GM23248 (cell line): Measurements from ENCODE around the gene ACAT2. TPM values are rescaled to one million over a fixed set of nuclear protein-coding genes. Genes with fewer than 3 reads are reported as not detected.

Experiments used
- DNase-seq: peaks from one replicate; pipeline ENCODE4 v3.0.0-alpha.2; 2015
- H2AFZ ChIP-seq: fragments of 200-600 bp; sonication (generic); 2 replicates; pipeline ENCODE4 v1.6.1; 2016; ENCODE audit warnings: antibody characterized with exemption
- H3F3A ChIP-seq: fragments of 200-600 bp; sonication (generic); 2 replicates; pipeline ENCODE4 v1.6.1; 2016; ENCODE audit warnings: mild to moderate bottlenecking, antibody characterized with exemption, mixed run types; ENCODE audit not compliant: insufficient read depth
- H3K27ac ChIP-seq: fragments of 200-600 bp; sonication (generic); 2 replicates; pipeline ENCODE4 v1.5.1; 2016; ENCODE audit warnings: mild to moderate bottlenecking
- H3K27me3 ChIP-seq: fragments of 200-600 bp; sonication (generic); replicated peaks from 2 replicates; pipeline ENCODE4 v1.6.1; 2016; ENCODE audit warnings: mild to moderate bottlenecking; ENCODE audit not compliant: insufficient read depth
- H3K36me3 ChIP-seq: fragments of 200-600 bp; sonication (generic); 2 replicates; pipeline ENCODE4 v1.6.1; 2016; ENCODE audit warnings: low read depth, mild to moderate bottlenecking
- H3K4me1 ChIP-seq: fragments of 200-600 bp; sonication (generic); 2 replicates; pipeline ENCODE4 v1.6.1; 2016; ENCODE audit warnings: mild to moderate bottlenecking; ENCODE audit not compliant: insufficient read depth
- H3K4me2 ChIP-seq: fragments of 200-600 bp; sonication (generic); one replicate; pipeline ENCODE4 v1.6.1; 2016; ENCODE audit warnings: mild to moderate bottlenecking; ENCODE audit not compliant: unreplicated experiment
- H3K4me3 ChIP-seq: fragments of 200-600 bp; sonication (generic); 2 replicates; pipeline ENCODE4 v1.5.1; 2016; ENCODE audit warnings: mild to moderate bottlenecking
- H3K79me2 ChIP-seq: fragments of 200-600 bp; sonication (generic); 2 replicates; pipeline ENCODE4 v1.6.1; 2016; ENCODE audit warnings: mild to moderate bottlenecking; ENCODE audit not compliant: insufficient read depth
- H3K9ac ChIP-seq: fragments of 200-600 bp; sonication (generic); 2 replicates; pipeline ENCODE4 v1.6.1; 2016; ENCODE audit warnings: mild to moderate bottlenecking
- H3K9me2 ChIP-seq: fragments of 200-600 bp; sonication (generic); 2 replicates; pipeline ENCODE4 v1.6.1; 2016; ENCODE audit warnings: mixed run types, mild to moderate bottlenecking, moderate library complexity; ENCODE audit not compliant: insufficient read depth
- H3K9me3 ChIP-seq: fragments of 200-600 bp; sonication (generic); one replicate; pipeline ENCODE4 v1.6.1; 2017; ENCODE audit warnings: low read depth
- H4K20me1 ChIP-seq: fragments of 200-600 bp; sonication (generic); 2 replicates; pipeline ENCODE4 v1.6.0; 2016; ENCODE audit not compliant: insufficient read depth
- EZH2 ChIP-seq: fragments of 200-600 bp; sonication (generic); IDR thresholded peaks from 2 replicates; pipeline ENCODE4 v1.6.1; 2018; ENCODE audit warnings: antibody characterized with exemption, mild to moderate bottlenecking; ENCODE audit not compliant: insufficient read depth, poor library complexity, severe bottlenecking
- EZH2phosphoT487 ChIP-seq: fragments of 200-600 bp; sonication (generic); IDR thresholded peaks from 2 replicates; pipeline ENCODE4 v1.6.1; 2018; ENCODE audit warnings: antibody characterized with exemption, moderate library complexity, mild to moderate bottlenecking, low read depth; ENCODE audit not compliant: insufficient read depth
- WGBS, 2 experiments: methylation state at CpG; one replicate each; pipeline ENCODE4 v1.1.6; 2015 to 2017; ENCODE audit warnings: low lambda C conversion rate in 2 of 2, low coverage in 1 of 2; ENCODE audit errors: missing lambda C conversion rate in 2 of 2; 5-methylcytosine and 5-hydroxymethylcytosine counted together
- in situ Hi-C: fragments of 300-500 bp; cut with MboI; formaldehyde crosslinking; loops from 2 replicates; pipeline ENCODE4 v1.15.0; 2020
- polyA plus RNA-seq: library from polyadenylated mRNA; unstranded; fragments of >200 nt; fragmentation: Nextera tagmentation; extraction: Ambion mirVana; gene quantifications from 2 replicates; pipeline ENCODE4 v1.2.1, GENCODE V29; 2016
- total RNA-seq: library from RNA; depleted of rRNA; stranded (reverse); fragments of >200 nt; shearing (Covaris generic); gene quantifications from 2 replicates; pipeline ENCODE4 v1.2.3, GENCODE V29; 2014

Gene ACAT2
- total and polyA plus RNA-seq, 2 experiments from 2014 or later = 10.5 to 18.9 TPM

GRCh38 chr6:159817951-159818739, 56.3 kb downstream of the ACAT2 start:
- Histone ChIP-seq H3K4me2 (no peak overlapping the region), H3F3A (no peaks in the 10 kb centered on the region), H3K27me3 (no peaks in the 10 kb centered on the region; the same call in 1 of the 2 replicates), H3K9me3 (no peaks in the 10 kb centered on the region), H3K36me3 (no peaks in the 10 kb centered on the region), H3K4me3 (no peak overlapping the region), H3K9ac (no peak overlapping the region), H3K79me2 (no peaks in the 10 kb centered on the region), H2AFZ (no peak overlapping the region), H3K9me2 (no peaks in the 10 kb centered on the region), H3K4me1 (no peaks in the 10 kb centered on the region), H4K20me1 (no peaks in the 10 kb centered on the region), H3K27ac (no peak overlapping the region)
- no peak for TF ChIP-seq EZH2phosphoT487
- TF ChIP-seq EZH2 = no peak
- no peak for DNase-seq
- WGBS, 2 experiments = 81 to 86% methylated on average over 23 of the region's 23 CpGs
- in situ Hi-C loops = no loop called here

GRCh38 chr6:159819098-159819497, 57.3 kb downstream of the ACAT2 start:
- no peak for DNase-seq
- H3K4me2 ChIP-seq = no peak overlapping the region
- no peaks in the 10 kb centered on the region for H3F3A ChIP-seq
- H3K27ac ChIP-seq = no peak overlapping the region
- no peaks in the 10 kb centered on the region for H3K9me3 ChIP-seq
- H3K9me2 ChIP-seq = no peaks in the 10 kb centered on the region
- H3K27me3 ChIP-seq = no peaks in the 10 kb centered on the region; the same call in 1 of the 2 replicates
- H3K79me2 ChIP-seq = no peaks in the 10 kb centered on the region
- in situ Hi-C loops = no loop called here
- H3K9ac ChIP-seq = no peak overlapping the region
- H3K4me3 ChIP-seq = no peak overlapping the region
- no peak overlapping the region for H2AFZ ChIP-seq
- no peaks in the 10 kb centered on the region for H3K4me1 ChIP-seq
- H4K20me1 ChIP-seq = no peaks in the 10 kb centered on the region
- WGBS, 2 experiments = 78 to 79% methylated on average over 16 of the region's 16 CpGs
- H3K36me3 ChIP-seq = no peaks in the 10 kb centered on the region
- TF ChIP-seq EZH2 (no peak), EZH2phosphoT487 (no peak)

- Histone ChIP-seq H3K9me2 (no peaks in the 10 kb centered on the region), H3K9me3 (no peaks in the 10 kb centered on the region), H3K4me3 (no peak overlapping the region), H2AFZ (no peak overlapping the region), H3K36me3 (no peaks in the 10 kb centered on the region), H4K20me1 (no peaks in the 10 kb centered on the region), H3K79me2 (no peaks in the 10 kb centered on the region), H3K27ac (no peak overlapping the region), H3K4me1 (no peaks in the 10 kb centered on the region), H3K4me2 (no peak overlapping the region), H3F3A (no peaks in the 10 kb centered on the region), H3K9ac (no peak overlapping the region), H3K27me3 (no peaks in the 10 kb centered on the region; the same call in 1 of the 2 replicates)
- in situ Hi-C loops = no loop called here
- WGBS, 2 experiments = 47 to 48% methylated on average over 28 of the region's 28 CpGs
- no peak for TF ChIP-seq EZH2
- no peak for TF ChIP-seq EZH2phosphoT487
- no peak for DNase-seq
Measured at GRCh38 chr6:159819932-159820640, 58.2 kb downstream of the ACAT2 start.

GRCh38 chr6:159821122-159821521, 59.3 kb downstream of the ACAT2 start:
- Histone ChIP-seq H3F3A (no peaks in the 10 kb centered on the region), H3K4me1 (no peaks in the 10 kb centered on the region), H3K79me2 (no peaks in the 10 kb centered on the region), H3K27ac (no peak overlapping the region), H3K4me3 (no peak overlapping the region), H3K4me2 (no peak overlapping the region), H3K9me2 (no peaks in the 10 kb centered on the region), H3K27me3 (no peaks in the 10 kb centered on the region; the same call in 1 of the 2 replicates), H3K9ac (no peak overlapping the region), H3K9me3 (no peaks in the 10 kb centered on the region), H3K36me3 (no peaks in the 10 kb centered on the region), H4K20me1 (no peaks in the 10 kb centered on the region), H2AFZ (no peak overlapping the region)
- 77 to 83% methylated on average over 11 of the region's 11 CpGs for WGBS, 2 experiments
- no peak for TF ChIP-seq EZH2phosphoT487
- TF ChIP-seq EZH2 = no peak
- in situ Hi-C loops = no loop called here
- DNase-seq = no peak
